Gastroesophageal sphincter (tissue), 3 donors: ENCODE data around the gene OXLD1.
"Not testable (repeated sequence)": the region's sequence is repeated elsewhere in the genome, so short reads cannot be mapped to it uniquely, and the experiment has no call there.

ENCODE experiments used
- CTCF ChIP-seq, 4 experiments: fragments of 200-600 bp in 2 of 4; fragments of 450-650 bp in 2 of 4; sonication (generic) in 1 of 4; IDR thresholded peaks; one replicate each; pipeline ENCODE4 v1.5.1; 2017 to 2019; ENCODE audit warnings: antibody characterized with exemption in 4 of 4, mild to moderate bottlenecking in 2 of 4, moderate library complexity in 2 of 4
- POLR2A ChIP-seq, 2 donors: fragments of 450-650 bp; IDR thresholded peaks; one replicate each; pipeline ENCODE4 v1.6.1; 2017; ENCODE audit warnings: antibody characterized with exemption in 2 of 2, mild to moderate bottlenecking in 2 of 2, moderate library complexity in 1 of 2
- POLR2AphosphoS5 ChIP-seq: sonication (generic); formaldehyde crosslinking; IDR thresholded peaks from one replicate; pipeline ENCODE4 v1.6.1; 2017; ENCODE audit warnings: antibody characterized with exemption

- TF ChIP-seq CTCF (IDR thresholded peaks at IDR 0.05), result peak in 3 of 4 experiments; percentile 62 to 67 (median 62)
- not testable (repeated sequence) for TF ChIP-seq POLR2A (IDR thresholded peaks at IDR 0.05); POLR2AphosphoS5
These were observed 9.3 kb upstream of the OXLD1 start for GRCh38 chr17:81675515-81676221.
